Measurements from ENCODE around the gene LRBA. TPM values are rescaled to one million over a fixed set of nuclear protein-coding genes. Genes with fewer than 3 reads are reported as not detected.

LRBA gene
- total and polyA plus RNA-seq, 8 donors = 43.3 to 62.5 (median 52.3) TPM

- intact Hi-C loops (cut with DNase I) = no loop called here
- Histone ChIP-seq H3K36me3 (peaks cover 0 to 9% of the 10 kb centered on the region in 2 donors), H3K4me1 (no peaks in the 10 kb centered on the region), H3K9me3 (no peaks in the 10 kb centered on the region), H3K27me3 (no peaks in the 10 kb centered on the region), H3K27ac (no peak overlapping the region), H3K4me3 (no peak overlapping the region)
- ATAC-seq (no peak), DNase-seq (no peak)
- no peak for TF ChIP-seq CTCF (IDR thresholded peaks at IDR 0.05)
Observed at GRCh38 chr4:150600812-150601445, 414.2 kb downstream of the LRBA start.

- Histone ChIP-seq H3K4me3 (no peak overlapping the region), H3K27ac (no peak overlapping the region), H3K27me3 (no peaks in the 10 kb centered on the region), H3K4me1 (no peaks in the 10 kb centered on the region), H3K9me3 (no peaks in the 10 kb centered on the region), H3K36me3 (peaks cover 0 to 9% of the 10 kb centered on the region in 2 donors)
- DNase-seq (no peak), ATAC-seq (no peak)
- no peak for TF ChIP-seq CTCF (IDR thresholded peaks at IDR 0.05)
- intact Hi-C loops (cut with DNase I) = no loop called here
Observed at GRCh38 chr4:150599547-150599946, 415.5 kb downstream of the LRBA start.

- H3K4me3 ChIP-seq = no peak overlapping the region
- ATAC-seq = no peak
- H3K27me3 ChIP-seq = no peaks in the 10 kb centered on the region
- no peaks in the 10 kb centered on the region for H3K9me3 ChIP-seq
- H3K27ac ChIP-seq = no peak overlapping the region
- DNase-seq = peak in 1 of 4 donors; percentile 53
- TF ChIP-seq CTCF (IDR thresholded peaks at IDR 0.05) = no peak
- peaks cover 0 to 9% of the 10 kb centered on the region in 2 donors for H3K36me3 ChIP-seq
- H3K4me1 ChIP-seq = no peaks in the 10 kb centered on the region
- intact Hi-C loops (cut with DNase I) = no loop called here
Observed at GRCh38 chr4:150598909-150599308, 416.2 kb downstream of the LRBA start.

GRCh38 chr4:150593996-150594395, 421.1 kb downstream of the LRBA start:
- Histone ChIP-seq H3K27ac (no peak overlapping the region), H3K4me3 (no peak overlapping the region), H3K9me3 (no peaks in the 10 kb centered on the region), H3K4me1 (no peaks in the 10 kb centered on the region), H3K27me3 (no peaks in the 10 kb centered on the region), H3K36me3 (peaks cover 0 to 16% of the 10 kb centered on the region in 2 donors)
- no peak for ATAC-seq
- intact Hi-C loops (cut with DNase I) = no loop called here
- DNase-seq = no peak
- TF ChIP-seq CTCF (IDR thresholded peaks at IDR 0.05) = no peak

- intact Hi-C loops (cut with DNase I) = no loop called here
- H3K27ac ChIP-seq = no peak overlapping the region
- TF ChIP-seq CTCF (IDR thresholded peaks at IDR 0.05) = no peak
- H3K4me3 ChIP-seq = no peak overlapping the region
- H3K9me3 ChIP-seq = no peaks in the 10 kb centered on the region
- DNase-seq (no peak), ATAC-seq (no peak)
- peaks cover 0 to 9% of the 10 kb centered on the region in 2 donors for H3K36me3 ChIP-seq
- H3K4me1 ChIP-seq = no peaks in the 10 kb centered on the region
- no peaks in the 10 kb centered on the region for H3K27me3 ChIP-seq
Observed at GRCh38 chr4:150591904-150592303, 423.2 kb downstream of the LRBA start.
